Posterior cingulate gyrus (tissue), 11 donors: ENCODE data around the gene SPPL2B.

Experiments
- DNase-seq, 10 donors: peaks; one replicate each; pipeline versions ENCODE4 v3.0.0 to v3.0.0-alpha.2; 2020 to 2021; ENCODE audit warnings: mixed read lengths in 3 of 10
- intact Hi-C: fragments of 100-400 bp; cut with DNase I; formaldehyde crosslinking; loops from one replicate; pipeline ENCODE4 v1.15.1; 2023

The SPPL2B gene

DNA sequence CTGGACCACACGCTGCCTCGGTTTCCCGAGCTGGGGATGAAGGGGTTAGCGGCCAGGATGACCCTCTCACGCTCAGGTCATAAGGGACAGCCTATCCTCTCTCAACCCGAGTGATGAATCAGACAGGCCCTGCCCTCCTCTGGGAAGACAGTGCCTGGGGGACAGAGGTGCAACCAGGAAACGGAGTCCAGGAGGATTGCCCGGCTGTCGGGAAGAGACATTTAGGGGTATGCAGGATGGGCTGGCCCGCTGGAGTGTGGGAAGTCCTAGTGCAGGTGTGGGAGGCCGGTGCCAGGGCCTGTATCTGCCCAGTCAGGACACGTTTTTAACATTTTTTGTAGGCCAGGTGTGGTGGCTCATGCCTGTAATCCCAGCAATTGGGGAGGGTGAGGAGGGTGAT lies 8.4 kb upstream of the SPPL2B start:
- DNase-seq, result no peak
- intact Hi-C loops, result no loop called here

DNA sequence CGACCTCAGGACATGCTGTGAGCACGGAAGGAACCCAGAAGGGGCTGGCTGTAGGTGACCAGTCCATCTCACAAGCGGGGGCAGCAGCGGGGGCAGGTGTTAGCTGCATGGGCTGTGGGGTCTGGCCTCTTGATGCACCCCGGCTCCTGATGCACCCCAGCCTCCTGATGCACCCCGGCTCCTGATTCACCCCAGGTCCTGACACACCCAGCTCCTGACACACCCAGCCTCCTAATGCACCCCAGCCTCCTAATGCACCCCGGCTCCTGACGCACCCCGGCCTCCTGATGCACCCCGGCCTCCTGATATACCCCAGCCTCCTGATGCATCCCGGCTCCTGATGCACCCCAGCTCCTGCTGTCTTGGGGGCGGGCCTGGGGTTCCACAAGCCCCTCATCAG lies 7.5 kb upstream of the SPPL2B start:
- intact Hi-C loops, result no loop called here
- no peak for DNase-seq

DNA sequence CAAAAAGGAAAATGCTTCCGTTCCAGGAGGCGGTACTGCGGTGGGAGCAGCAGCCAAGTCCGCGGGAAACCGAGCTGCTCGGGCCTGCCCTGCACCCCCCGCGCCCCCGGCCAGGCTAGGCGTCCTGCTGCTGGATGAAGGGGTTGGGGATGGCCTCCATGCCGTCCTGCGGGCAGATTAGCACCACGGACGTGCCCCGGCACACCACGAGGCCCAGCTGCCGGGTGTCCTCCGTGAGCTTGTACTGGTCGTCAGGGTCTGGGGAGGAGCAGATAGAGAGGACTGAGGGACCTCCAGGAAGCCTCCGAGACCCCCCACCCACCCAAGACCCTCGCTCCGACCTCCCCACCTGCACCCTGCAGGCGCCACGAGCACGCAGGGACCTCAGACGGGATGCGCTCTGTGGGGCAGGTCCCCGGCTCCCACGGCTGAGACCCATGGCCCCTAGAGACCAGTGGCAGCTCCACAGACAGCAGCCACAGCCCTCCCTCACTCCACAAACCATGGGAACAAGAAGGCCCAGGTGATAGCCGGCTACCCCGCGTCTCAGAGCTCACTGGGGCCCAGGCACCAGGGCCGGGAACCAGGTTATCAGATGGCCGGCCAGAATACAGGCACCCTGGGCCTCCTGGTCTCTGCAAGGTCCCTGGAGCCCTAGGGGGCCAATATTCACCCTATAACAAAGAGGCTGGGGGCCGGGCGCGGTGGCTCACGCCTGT lies 6.8 kb upstream of the SPPL2B start:
- intact Hi-C loops, result no loop called here
- DNase-seq, result no peak

DNA sequence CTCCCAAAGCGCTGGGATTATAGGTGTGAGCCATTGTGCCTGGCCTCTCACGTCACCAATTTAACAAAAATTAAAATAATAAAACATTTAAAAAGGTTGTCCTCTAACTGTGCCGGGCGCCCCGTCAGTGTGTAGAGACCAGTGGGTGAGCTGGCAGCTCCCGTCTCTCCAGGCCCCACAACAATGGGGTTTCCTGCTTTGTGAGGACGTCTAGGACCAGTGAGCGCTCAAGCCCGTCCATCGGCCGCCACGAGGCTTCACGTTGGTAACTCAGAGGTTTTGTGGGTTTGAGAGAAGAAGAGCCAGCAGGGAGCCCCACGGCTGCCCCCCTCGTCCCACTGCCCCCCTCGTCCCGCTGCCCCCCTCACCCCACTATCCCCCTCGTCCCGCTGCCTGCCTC lies 4.8 kb upstream of the SPPL2B start:
- DNase-seq, result no peak
- intact Hi-C loops, result no loop called here

DNA sequence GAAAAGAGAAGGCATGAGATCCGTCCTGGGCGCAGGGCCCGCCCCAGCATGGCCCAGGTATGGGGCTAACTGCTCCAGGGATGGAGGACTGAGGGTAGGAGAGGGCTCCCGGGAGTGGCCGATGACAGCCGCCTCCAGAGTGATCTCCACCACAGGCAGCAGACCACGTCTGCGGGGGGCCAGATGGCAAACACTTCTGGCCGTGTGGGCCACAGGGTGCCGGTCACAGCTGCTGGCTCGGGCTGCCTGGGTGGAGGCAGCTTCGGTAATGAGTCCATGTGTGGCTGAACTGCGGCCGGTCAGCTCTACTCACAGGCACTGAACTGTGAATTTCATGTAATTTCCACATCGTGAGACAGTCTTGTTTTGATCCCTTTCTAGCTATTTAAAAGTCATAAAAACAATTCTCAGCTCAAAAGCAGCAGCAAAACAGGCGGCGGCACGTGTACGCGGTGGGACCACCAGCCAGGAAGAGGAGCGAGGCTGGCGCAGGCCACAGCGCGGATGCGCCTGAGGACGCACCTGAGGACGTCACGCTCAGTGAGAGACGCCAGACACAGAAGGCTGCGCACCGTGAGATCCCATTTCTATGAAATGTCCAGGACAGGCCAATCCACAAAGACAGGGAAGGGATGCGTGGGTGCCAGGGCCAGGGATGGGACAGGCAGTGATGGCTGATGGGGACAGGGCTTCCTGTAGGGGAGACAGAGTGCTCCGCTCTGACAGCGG lies 4.1 kb upstream of the SPPL2B start:
- intact Hi-C loops, result no loop called here
- DNase-seq, result peak in 1 of 10 donors; percentile 67

DNA sequence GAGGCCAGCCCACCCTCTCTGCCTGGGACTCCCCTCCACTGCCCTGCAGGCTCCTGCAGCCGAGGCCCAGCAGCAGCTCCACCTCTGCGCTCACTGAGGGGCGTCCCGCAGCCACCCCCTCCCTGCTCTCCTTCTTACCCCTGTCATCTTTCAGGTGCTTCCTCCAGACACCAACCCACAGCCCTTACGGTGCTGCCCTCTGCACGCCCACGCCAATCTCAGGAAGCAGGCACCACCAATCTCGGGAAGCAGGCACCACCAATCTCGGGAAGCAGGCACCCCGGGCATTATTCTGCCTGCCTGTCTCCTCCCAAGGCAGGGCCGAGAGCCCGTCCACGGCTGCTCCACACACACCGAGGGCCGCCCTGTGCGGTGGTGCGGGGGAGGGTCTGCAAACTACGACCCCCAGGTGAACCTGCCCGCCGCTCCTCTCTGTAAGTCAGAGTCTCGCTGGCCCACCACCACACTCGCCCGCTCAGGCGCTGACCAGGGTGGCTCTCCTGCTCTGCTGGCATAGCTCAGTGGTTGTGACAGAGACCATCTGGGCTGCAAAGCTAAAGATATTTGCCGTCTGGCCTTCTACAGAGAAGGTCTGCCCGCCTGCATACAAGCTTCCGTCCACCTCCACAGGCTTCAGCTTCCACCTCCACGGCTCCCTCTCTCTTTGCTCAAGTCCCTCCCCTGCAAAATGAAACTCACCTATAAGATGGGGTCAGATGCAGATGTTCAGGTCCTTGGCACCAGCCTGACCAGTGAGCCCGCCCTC lies 3.0 kb upstream of the SPPL2B start:
- intact Hi-C loops, result no loop called here
- peak in 1 of 10 donors; percentile 84 for DNase-seq

DNA sequence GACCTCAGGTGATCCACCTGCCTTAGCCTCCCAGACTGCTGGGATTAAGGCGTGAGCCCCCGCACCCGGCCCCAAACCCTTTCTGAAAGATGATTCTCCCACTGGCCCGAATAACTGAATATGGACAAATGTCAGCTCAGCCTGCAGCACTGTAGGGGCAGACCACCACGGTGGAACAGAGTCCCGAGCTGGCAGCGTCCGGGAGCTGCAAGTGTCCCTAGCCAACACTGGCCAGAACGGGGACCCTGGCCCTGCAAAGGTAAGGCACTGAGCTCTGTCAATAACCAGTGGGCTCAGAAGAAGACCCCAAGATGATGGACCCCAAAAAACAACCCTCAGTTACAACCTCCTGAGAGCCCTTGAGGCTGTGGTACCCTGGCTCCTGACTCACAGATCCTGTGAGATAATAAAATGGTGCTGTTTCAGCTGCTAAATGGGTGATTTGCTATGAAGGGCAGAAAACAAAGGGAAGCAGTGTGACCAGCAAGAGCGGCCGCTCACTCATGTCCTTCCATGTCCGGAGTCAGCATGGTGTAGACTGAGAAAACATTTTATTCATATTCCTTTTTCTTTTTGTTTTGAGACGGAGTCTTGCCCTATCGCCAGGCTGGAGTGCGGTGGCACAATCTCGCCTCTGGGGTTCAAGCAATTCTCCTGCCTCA lies 1.7 kb upstream of the SPPL2B start:
- no peak for DNase-seq
- intact Hi-C loops, result no loop called here

DNA sequence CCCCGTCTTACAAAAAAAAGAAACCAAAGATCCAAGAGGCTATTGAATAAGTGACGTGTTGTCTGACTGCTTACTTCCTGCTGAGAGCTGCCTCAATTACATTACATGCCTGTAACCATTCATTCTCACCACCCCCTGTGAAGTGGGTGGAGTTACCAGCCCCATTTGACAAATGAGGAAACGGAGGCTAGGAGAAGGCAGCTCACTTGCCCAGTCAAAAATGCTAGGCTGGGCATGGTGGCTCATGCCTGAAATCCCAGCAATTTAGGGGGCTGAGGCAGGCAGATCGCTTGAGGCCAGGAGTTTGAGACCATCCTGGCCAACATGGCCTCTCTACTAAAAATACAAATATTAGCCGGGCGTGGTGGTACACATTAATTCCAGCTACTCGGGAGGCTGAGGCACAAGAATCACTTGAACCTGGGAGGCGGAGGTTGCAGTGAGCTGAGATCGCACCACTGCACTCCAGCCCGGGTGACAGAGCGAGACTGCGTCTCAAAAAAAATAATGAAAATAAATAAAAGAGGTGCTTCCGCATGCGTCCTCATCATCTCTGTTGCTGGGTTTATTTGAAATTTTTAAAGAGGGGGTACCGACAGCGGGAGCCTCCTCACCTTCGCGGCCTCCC lies 597 bp upstream of the SPPL2B start:
- intact Hi-C loops, result no loop called here
- no peak for DNase-seq

DNA sequence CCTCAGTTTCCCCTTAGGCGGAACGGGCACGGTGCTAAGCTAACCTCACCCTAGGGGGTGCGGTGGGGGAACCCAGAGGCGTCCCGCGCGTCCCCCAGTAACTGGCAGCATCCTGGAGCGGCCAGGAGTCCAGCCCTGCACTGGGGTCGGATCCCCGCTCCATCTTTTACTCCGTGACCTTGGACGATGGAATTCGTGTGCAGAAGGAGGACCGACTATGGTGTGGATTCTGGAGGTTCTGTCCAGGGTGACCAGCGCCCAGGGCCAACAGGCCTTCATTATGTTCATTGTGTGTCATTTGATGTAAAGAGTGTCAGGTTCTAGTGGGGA lies 630 bp downstream of the SPPL2B start:
- intact Hi-C loops, result no loop called here
- DNase-seq, result no peak

DNA sequence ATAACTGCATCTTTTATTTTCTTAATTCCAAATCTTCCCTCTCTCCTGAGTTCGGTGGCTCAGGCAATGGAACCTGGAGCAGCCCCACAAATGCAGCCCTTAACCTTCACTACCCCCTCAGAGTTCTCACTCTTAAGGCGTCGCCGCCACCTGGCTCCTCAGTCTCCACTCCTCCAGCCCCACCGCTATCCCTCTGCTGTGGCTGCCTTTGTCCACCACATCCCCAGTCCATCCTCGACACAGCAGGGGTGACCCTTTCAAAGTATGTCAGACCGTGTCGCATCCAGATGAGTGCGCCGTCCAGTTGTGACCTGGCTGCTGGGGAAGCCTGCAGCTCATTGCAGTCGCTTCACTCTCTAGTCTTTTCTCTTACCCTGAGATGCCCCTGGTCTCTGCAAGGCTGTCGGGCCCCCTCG lies 1.0 kb downstream of the SPPL2B start:
- no peak for DNase-seq
- intact Hi-C loops, result no loop called here

DNA sequence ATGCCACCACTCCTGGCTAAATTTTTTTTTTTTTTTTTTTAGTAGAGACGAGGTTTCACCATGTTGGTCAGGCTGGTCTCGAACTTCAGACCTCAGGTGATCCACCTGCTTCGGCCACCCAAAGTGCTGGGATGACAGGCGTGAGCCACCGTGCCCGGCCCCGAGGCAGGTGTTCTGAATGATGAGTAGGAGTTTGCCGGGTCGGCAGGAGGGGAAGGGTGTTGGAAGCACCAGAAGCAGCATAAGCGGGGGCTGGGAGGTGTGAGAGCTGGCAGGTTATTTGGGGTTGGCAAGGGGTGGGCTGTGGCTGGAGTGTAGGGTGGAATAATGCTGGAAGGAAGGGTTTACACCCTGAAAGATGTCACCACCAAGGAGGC lies 1.8 kb downstream of the SPPL2B start:
- intact Hi-C loops, result loop anchor here (5.0 kb wide), 1 partner anchor 62 kb away; no protein-coding TSS in a partner anchor
- no peak for DNase-seq

DNA sequence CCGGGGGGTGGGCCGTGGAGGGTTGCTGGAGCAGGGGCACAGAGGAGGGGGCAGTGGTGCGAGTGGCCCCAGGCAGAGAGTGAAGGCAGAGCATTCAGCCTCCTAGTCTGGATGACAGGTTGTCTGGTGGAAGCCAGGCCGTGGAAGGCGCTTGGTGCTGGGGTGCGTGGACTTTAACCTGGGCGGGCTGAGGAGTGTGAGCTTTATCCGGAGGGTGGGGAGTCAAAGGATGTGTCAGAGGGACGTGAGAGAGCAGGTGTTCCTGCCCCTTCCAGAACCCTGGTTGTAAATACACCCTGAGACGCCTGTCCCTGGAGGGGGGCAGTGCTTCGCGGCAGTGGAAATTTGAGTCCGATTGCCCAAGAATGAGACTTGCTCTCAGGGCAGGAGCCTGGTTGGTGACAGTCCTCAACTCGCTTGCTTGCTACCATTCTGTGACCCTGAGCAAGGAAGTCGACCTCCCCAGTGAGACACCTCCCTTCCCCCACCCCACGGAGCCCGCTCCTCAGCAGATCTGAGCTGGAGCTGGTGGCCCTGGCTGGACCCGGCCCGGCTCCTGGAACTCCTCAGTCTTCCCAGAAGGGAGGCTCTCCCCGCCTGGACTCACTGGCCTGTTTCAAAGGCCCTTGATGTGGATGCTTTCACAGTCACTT lies 2.3 kb downstream of the SPPL2B start:
- DNase-seq, result no peak
- intact Hi-C loops, result loop anchor here (5.0 kb wide), 1 partner anchor 62 kb away; no protein-coding TSS in a partner anchor

DNA sequence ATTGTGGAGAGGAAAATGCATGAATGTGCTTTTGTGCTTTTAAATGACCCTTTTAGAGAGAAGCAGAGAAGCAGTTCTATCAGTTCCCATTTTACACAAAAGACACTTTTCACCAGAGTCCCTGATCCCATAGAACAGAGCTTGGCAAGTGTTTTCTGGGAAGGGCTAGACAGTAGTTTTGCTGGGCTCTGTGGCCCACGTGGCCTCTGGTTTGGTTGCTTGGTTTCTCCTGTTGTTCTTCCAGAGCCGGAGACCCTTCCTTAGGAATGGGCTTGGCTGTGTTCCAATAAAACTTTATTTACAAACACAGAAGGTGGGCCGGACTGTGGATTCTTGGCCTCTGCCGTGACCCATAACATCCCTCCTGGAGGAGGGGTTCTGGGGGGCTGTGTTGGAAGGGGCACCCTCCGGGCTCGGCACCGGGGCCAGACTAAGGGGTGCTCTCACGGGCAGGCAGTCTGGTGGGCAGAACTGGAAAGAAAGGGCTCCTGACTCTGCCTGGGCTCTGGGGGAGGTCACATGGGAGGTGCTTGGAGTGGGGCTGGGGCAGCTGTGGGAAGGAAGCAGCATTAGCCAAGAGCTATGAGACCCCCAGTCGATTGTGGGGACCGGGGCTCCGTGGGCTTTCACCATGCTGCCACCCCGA lies 3.2 kb downstream of the SPPL2B start:
- intact Hi-C loops, result loop anchor here (2.0 to 5.0 kb wide), 2 partner anchors 49 to 61 kb away; no protein-coding TSS in a partner anchor
- peak in 1 of 10 donors; percentile 48 for DNase-seq

DNA sequence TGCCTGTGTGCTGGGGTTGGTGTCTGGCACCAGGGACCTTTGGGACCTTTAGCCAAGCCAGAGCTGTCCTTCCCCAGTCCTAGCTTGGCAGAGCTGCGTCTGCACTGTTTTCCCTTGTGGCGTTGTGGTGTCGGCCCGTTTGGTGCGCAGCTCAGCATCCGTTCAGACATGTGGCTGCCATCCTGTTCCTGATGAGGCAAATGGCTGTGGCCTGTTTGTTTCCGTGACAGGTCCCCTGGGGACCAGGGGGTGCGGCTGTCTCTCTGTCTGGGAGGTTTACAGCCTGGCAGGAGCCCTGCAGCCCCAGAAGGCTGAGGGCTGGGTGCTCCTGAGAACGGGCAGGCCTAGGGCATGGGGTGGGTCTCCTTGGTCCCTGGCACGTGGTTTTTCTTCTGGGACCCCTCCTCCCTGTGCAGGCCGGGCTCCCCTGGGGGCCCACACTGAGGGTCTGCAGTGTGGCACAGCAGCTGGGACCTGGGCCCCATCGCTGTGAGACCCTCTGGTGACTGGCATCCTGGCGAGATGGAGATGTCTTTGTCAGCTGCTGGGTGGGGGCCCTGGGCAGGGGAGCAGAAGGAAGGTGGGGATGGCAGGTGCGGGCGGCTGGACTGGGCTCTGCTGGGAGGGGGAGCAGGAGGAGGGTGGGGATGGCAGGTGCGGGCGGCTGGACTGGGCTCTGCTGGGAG lies 4.0 kb downstream of the SPPL2B start:
- DNase-seq, result no peak
- intact Hi-C loops, result loop anchor here (2.0 to 5.0 kb wide), 2 partner anchors 48 to 60 kb away; no protein-coding TSS in a partner anchor

DNA sequence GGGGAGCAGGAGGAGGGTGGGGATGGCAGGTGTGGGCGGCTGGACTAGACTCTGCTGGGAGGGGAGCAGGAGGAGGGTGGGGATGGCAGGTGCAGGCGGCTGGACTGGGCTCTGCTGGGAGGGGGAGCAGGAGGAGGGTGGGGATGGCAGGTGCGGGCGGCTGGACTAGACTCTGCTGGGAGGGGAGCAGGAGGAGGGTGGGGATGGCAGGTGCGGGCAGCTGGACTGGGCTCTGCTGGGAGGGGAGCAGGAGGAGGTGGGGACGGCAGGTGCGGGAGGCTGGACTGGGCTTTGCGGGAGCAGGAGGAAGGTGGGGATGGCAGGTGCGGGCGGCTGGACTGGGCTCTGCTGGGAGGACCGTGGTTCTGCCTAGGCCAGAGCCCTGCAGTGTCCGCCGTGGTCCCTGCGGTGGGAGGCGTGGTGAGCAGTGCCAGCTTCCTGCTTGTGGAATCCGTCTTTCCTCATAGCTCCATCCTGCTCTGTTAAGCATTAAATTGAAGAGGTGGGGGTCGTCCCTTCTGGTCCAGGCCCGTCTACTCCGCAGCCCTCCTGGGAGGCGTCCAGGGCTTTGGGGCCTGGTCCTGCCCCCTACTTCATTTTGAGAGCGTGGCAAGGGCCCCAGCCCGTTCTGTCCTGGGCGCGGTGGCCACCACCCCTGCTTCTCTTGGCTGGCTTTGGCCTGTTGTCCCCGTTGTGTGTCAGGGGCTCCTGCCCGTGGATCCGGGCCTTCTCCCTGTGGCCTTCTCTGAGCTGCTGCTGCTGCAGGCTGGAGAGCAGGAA lies 4.7 kb downstream of the SPPL2B start:
- no peak for DNase-seq
- intact Hi-C loops, result loop anchor here (2.0 to 5.0 kb wide), 2 partner anchors 48 to 59 kb away; no protein-coding TSS in a partner anchor

DNA sequence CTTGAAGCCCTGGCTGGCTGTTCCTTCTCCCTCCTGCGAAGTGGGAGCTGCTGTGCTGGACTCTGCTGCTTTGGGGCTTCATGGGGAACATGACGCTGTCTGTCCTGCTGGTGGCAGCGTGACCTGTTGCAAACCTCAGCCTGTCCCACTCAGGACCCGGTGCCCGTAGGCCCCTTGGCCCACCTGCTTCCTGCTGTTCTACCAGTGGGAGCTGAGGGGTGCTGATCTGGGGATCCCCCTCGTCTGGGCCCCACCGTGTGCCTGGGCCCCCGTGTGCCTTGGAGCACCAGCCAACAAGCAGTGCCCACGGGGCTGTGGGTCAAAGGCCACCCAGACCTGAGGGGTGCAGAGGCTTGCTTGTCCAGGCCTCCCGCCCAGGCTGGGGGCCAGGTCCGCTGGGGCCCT lies 5.3 kb downstream of the SPPL2B start:
- DNase-seq, result peak in 1 of 10 donors; percentile 37
- intact Hi-C loops, result loop anchor here (2.0 to 5.0 kb wide), 2 partner anchors 47 to 58 kb away; no protein-coding TSS in a partner anchor

DNA sequence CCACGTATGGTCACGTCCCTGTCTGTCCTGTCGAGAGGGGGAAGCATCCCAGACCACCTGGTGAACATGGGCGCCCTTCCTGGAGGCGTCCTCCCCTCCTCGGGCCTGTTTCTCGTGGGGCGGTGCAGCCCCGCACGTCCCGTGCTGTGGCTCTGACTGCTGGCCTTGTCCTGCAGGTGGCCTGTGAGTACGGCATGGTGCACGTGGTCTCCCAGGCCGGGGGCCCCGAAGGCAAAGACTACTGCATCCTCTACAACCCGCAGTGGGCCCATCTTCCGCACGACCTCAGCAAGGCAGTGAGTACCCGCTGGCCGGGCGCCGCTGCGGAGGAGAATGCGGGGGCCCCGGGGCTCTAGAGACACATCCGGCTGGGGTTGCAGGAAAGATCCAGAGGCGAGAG lies 5.9 kb downstream of the SPPL2B start:
- intact Hi-C loops, result loop anchor here (5.0 kb wide), 1 partner anchor 58 kb away; no protein-coding TSS in a partner anchor
- no peak for DNase-seq
